HuH-7 (cell line): ENCODE data around the gene SHMT1.
"Not testable (repeated sequence)": the region's sequence is repeated elsewhere in the genome, so short reads cannot be mapped to it uniquely, and the experiment has no call there.

Experiments used
- DNase-seq: peaks from one replicate; pipeline ENCODE4 v3.0.0; 2011; ENCODE audit warnings: low spot score

SHMT1 gene

GRCh38 chr17:18378205-18378505 lies 14.8 kb upstream of the SHMT1 start:
- DNase-seq = no peak

DNA sequence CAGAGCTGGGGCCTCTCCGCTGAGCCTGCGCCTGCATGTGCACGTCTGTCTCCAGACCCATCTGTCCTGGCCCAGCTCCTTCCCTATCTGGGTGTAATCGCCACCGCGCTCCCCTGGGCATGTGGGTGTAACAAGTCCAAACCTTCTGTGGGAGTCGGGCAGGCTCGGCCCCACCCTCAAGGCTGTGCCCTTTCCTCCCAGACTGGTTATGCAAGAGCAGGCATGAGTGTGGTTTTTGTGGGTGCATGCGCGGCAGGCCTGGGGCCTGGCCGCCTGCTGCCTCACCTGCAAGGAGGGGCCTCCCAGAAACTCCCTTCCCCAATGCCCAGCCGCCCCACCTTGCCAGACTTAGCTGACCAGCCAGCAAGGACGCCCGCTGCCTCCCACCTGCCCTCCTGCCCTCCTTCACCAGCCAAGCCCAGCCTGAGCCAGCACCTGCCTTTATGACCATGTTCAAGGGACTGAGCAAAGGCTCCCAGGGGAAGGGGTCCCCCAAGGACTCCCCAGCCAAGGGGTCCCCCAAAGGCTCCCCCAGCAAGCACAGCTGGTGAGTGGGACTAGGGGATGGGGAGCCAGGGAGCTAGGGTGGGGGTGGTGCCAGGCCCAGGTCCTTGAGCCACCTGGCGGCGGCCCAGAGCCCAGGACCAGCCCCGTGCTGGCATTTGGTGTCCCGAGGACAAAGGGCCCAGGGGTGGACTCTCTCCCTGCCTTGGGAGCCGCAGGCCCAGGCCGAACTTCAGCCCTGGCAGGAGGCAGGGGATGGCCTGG lies 14.3 kb upstream of the SHMT1 start, which contains the start of gene EVPLL:
Gene EVPLL (plus strand): TSS at position 342 of the 768 bp plus-strand sequence. CDS start 3,160 bp downstream, outside the sequence.
- DNase-seq = no peak

- no peak for DNase-seq
These were observed 10.9 kb upstream of the SHMT1 start for GRCh38 chr17:18374216-18374615.

DNA sequence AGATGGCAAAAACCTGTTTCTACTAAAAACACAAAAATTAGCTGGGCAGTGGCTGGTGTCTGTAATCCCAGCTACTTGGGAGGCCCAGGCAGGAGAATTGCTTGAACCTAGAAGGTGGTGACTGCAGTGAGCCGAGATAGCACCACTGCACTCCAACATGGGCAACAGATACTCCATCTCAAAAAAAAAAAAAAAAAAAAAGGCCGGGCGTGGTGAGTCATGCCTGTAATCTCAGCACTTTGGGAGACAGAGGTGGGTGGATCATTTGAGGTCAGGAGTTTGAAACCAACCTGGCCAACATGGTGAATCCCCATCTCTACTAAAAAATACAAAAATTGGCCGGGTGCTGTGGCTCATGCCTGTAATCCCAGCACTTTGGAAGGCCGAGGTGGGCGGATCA lies 9.8 kb upstream of the SHMT1 start:
- not testable (repeated sequence) for DNase-seq

DNA sequence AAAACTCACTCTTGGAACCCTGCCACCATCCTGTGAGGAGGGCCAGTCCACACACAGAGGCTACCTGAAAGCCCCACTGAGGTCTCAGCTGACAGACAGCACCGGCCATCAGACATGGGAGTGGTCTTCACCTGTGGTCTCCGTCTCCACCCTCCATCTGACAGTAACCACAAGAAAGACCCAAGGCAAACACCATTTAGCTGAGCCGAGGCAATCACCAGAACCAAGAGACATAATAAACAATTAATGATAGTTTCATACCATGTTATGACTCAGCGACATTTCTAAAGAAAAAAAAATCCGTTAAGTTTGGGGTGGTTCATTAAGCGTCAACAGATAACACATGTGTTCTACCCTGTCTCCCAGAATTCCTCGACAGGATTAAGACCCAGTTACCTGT lies 8.1 kb upstream of the SHMT1 start:
- DNase-seq = no peak

GRCh38 chr17:18370761-18371160 lies 7.4 kb upstream of the SHMT1 start:
- no peak for DNase-seq

DNA sequence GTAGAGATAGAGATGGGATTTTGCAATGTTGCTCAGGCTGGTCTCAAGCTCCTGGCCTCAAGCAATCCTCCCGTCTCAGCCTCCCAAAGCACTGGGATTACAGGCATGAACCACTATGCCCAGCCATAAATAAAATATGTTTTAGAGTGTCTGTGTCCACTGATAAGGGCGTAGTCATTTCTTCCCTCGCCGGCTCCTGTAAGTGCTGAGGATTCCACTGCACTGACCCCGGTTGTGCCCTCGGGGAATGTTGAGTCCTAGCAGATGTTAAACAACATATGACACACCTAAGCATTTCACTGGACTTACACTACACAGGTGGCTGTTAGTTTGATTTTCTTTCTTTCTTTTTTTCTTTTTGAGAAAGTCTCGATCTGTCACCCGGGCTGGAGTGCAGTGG lies 5.6 kb upstream of the SHMT1 start:
- no peak for DNase-seq

GRCh38 chr17:18364166-18364565 lies 816 bp upstream of the SHMT1 start:
- no peak for DNase-seq

DNA sequence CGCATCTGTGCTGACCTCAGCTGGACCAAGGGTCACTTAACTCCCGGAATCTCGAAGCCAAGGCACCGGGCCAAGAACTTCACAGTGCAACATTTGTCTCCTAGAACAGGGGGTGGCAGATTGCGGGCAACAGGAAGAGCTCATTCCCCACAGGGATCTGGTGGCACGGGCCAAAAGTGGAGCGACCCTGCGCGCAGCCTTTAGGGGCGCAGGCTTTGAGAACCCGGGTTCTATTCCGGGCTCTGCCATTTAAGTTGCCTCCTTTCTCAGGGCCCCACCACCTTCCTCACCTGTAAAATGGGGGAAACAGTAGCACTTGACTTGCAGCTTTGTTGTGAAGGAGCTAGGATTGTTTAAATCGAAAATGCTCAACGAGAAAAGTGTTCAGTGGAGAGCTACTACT lies 651 bp downstream of the SHMT1 start:
- DNase-seq = peak; percentile 40

DNA sequence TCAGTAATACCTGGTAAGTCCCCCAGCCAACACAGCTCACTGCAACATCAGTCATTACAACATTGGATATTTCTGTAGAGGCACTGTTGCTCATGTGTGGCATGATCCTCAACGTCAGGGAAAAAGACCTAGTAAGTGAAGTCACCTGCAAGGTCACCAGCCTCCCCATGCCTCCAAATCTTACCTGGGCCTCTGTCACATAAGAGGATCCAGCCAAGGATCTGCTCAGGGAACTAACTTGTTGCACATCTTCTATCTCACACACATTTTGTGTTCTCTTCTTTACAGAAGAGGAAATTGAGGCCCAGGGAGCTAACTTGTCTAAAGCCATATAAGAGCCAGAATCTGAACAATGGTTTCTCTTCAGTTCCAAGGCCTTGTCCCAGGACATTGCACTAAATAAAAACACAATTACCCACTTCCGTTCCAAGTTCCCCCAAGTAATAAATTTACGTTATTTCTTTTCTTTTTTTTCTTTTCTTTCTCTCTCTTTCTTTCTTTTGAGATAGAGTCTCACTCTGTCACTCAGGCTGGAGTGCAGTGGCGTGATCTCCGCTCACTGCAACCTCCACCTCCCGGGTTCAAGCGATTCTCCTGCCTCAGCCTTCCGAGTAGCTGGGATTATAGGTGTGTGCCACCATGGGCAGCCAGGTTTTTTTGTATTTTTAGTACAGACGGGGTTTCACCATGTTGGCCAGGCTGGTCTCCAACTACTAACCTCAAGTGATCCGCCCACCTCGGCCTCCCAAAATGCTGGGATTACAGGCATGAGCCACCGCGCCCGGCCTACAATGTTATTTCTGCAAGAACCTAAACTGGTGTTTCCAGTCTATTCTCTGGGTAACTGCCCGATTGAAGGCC lies 1.3 kb downstream of the SHMT1 start:
- DNase-seq = no peak

GRCh38 chr17:18360518-18360917 lies 2.8 kb downstream of the SHMT1 start:
- no peak for DNase-seq

GRCh38 chr17:18356624-18357023 lies 6.7 kb downstream of the SHMT1 start:
- DNase-seq = no peak

GRCh38 chr17:18353541-18353940 lies 9.8 kb downstream of the SHMT1 start:
- DNase-seq = no peak

DNA sequence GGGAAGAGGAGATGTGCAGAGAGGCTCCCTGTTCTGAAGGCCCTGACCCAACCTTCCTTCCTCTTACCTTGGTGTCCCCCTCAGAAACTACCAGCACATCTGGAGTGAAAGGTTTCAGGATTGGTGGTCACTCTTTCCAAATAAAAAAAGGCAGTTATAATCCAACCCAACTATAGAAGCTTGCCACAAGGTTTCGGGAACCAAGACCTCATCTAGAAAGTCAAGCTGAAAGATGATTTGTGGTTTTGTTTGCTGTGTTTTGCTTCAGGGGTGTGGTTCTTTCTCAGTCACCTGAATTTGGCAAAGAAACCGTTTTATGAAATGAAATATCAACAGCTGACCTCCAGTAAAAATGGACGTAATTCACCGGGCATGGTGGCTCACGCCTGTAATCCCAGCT lies 19.3 kb downstream of the SHMT1 start:
- no peak for DNase-seq

- no peak for DNase-seq
These were observed 23.4 kb downstream of the SHMT1 start for GRCh38 chr17:18339933-18340332.

DNA sequence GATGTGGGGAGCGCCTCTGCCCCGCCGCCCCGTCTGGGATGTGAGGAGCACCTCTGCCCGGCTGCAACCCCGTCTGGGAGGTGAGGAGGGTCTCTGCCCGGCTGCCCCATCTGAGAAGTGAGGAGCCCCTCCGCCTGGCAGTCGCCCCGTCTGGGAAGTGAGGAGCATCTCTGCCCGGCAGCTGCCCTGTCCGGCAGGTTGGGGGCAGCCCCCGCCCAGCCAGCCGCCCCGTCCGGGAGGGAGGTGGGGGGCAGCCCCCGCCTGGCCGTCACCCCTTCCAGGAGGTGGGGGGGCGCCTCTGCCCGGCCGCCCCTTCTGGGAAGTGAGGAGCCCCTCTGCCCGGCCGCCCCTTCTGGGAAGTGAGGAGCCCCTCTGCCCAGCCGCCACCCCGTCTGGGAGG lies 25.2 kb downstream of the SHMT1 start:
- not testable (repeated sequence) for DNase-seq

DNA sequence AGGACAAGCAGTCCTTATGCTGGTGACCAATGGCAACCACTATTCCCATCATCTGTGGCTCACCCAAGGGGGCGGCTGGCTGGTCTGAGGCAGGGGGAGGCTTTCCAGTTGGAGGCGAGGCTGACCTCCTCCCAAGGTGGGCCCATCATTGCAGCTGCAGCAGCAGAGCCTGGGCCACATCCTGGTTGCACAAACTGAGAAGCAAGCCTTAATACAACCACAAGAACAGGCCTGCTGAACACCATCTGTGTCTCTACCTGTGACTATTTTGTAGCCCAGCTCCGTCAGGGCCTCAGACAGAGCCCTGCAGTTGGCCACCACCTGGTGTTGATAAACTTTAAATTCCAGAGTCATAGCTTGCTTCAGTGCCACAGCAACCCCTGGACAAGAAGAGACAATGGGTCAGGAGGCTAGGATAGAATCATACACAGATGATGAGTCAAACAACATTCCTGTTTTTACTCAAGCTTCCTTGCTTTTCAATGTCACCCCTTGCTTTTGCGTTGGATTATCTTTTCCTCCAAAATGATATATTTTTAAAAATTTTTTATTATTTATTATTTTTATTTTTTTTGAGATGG lies 30.4 kb downstream of the SHMT1 start:
- DNase-seq = no peak

DNA sequence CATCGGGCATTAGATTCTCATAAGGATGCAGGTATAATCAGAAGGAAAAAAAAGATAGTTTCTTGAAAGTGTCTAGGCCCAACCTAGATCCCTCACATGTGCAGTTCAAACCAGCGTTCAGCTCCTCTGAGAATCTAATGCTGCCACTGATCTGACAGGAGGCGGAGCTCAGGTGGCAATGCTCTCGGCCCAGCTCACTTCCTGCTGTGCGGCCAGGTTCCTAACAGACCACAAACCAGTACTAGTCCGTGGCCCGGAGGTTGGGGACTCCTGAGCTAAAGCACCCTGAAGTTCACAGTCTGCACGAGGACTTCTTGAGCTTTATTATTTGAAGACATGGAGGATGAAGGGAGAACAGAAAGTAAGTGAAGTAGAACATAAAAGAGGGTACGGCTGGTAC lies 31.5 kb downstream of the SHMT1 start:
- DNase-seq = no peak

DNA sequence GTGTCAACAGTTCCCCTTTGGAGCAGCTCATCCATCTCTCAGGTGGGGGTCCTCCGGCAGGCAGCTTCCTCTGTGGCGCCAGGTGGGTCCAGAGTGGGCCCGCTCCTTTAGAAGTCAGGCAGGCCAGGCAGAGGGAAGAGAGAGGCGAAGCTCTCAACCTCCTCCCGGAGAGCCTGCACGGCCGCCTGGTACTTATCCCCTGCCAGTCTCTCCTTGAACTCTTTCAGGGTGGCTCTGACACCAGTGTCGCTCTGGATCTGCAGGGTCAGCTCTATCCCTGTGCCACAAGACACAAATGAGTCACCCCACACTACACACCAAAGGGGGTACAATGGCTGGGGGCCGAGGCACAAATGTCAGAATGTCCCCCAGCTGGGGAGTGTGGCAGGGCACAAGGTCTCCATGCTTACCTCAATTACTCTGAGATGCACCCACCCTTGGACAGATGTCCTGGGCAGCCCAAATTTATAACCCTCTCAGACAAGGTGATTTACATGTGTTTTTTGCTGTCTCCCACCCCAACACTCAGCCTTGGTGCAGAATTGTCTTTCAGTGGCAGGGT lies 34.6 kb downstream of the SHMT1 start:
- DNase-seq = no peak

- no peak for DNase-seq
These were observed 35.8 kb downstream of the SHMT1 start for GRCh38 chr17:18327556-18327955.

DNA sequence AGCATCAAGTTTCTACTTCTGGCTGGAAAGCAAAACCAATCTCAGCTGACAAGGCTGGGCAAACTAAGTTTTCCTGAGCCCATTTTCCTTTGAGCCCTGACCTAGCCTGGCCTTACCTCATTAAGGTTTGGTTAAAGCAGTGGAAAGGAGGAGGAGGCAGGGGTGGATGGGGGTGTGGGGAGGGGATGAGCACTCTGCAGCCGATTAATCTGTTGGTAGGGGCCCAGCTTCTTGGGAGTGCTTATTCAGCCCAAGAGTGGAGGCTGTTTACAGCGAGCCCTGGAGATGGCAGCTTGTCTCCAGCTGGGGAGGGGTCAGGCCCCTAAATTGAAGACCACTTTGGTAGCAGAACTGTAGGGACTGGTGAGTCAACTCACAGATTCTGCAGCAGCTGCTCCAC lies 36.3 kb downstream of the SHMT1 start:
- no peak for DNase-seq

DNA sequence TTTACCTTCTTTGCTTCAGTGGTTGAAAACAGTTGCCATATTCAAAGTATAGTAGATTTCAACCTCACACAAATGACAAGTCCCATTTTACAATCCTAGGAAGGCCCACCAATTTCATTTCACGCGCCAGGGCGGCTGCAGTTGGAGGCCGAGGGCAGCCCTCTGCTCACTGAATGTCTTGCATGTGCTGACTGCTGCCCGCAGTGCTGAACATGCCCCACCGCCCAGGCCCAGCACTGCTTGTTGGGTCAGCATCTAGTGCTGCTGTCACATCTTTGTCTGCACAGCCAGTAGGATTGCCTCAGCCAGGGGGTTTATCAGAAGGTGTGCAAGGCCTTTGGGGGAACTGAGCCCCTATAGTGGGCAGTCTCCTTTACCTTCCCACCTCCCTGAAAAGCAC lies 36.8 kb downstream of the SHMT1 start:
- DNase-seq = no peak

- DNase-seq = no peak
These were observed 37.3 kb downstream of the SHMT1 start for GRCh38 chr17:18326039-18326438.
